GM12875 (cell line): ENCODE data around the gene SLC22A16.
"Not testable (repeated sequence)": the region's sequence is repeated elsewhere in the genome, so short reads cannot be mapped to it uniquely, and the experiment has no call there.

Experiments used
- H3K4me3 ChIP-seq: one replicate; pipeline ENCODE4 v1.5.1; 2011; ENCODE audit warnings: low read depth, low read length, control low read depth
- TF ChIP-seq, protein P1 (sequence below): IDR thresholded peaks from 2 replicates; pipeline ENCODE4 v1.5.1; 2011; ENCODE audit warnings: low read depth, mild to moderate bottlenecking, control low read depth, inconsistent platforms, low read length, moderate library complexity, borderline replicate concordance; ENCODE audit not compliant: insufficient read depth

The SLC22A16 gene

DNA sequence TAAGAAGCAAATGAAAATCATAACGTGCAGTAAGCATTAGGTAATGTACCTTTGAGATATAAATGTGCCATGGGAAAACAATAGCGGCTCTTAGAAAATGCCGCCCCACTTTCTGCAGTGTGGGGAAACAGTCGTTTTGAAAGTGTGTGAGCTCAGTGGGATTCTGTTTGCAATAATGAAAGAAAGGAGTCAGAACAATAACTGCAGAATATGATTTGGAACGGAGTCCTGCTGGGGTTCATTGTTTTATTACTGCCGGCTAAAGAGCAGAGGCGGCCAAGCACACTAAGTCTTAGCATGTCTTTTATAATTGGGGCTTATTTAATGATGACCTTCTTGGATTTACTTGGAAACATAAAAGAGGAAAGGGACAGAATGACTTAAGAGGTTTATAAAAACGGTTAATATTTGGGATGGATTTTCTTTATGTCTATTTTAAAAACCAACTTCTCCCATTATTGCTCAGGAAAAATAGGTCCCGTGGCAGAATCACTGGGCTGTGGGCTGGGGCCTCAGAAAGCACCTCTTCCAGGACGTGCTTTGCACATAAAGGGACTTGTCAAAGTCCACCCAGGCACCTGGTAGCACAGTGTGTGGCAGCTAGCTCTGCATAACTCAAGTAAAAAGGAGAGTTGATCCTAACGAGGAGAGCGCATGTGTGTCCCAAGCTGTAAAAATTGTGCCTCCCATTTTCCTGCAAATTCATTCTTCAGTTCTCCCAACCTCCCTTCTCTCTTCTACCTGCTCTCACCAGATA, 44.0 kb upstream of the SLC22A16 start:
- TF ChIP-seq, protein P1, sequence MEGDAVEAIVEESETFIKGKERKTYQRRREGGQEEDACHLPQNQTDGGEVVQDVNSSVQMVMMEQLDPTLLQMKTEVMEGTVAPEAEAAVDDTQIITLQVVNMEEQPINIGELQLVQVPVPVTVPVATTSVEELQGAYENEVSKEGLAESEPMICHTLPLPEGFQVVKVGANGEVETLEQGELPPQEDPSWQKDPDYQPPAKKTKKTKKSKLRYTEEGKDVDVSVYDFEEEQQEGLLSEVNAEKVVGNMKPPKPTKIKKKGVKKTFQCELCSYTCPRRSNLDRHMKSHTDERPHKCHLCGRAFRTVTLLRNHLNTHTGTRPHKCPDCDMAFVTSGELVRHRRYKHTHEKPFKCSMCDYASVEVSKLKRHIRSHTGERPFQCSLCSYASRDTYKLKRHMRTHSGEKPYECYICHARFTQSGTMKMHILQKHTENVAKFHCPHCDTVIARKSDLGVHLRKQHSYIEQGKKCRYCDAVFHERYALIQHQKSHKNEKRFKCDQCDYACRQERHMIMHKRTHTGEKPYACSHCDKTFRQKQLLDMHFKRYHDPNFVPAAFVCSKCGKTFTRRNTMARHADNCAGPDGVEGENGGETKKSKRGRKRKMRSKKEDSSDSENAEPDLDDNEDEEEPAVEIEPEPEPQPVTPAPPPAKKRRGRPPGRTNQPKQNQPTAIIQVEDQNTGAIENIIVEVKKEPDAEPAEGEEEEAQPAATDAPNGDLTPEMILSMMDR = no peak
- H3K4me3 ChIP-seq = no peak overlapping the region

- TF ChIP-seq, protein P1 = no peak
- H3K4me3 ChIP-seq = no peak overlapping the region
Measured at GRCh38 chr6:110517601-110518281, 41.3 kb upstream of the SLC22A16 start.

DNA sequence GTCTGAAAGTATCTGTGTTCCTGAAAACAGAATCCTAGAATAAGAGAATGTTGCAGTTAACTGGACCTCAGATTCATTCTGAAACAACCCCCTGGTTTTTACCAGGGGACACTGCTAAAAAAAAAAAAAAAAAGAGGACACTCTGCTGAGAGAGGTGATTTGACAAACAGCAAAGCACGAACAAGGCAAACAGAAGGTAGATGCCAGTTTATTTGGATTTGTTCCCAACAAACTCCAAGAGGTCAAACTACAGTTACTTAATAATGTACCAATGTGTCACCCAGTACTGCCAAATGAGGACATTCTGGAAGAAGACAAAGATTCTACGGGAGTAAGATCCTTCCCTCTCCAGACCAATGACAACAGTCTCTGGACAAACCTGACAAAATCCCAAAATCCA, 40.6 kb upstream of the SLC22A16 start:
- TF ChIP-seq, protein P1 = no peak
- H3K4me3 ChIP-seq = no peak overlapping the region

DNA sequence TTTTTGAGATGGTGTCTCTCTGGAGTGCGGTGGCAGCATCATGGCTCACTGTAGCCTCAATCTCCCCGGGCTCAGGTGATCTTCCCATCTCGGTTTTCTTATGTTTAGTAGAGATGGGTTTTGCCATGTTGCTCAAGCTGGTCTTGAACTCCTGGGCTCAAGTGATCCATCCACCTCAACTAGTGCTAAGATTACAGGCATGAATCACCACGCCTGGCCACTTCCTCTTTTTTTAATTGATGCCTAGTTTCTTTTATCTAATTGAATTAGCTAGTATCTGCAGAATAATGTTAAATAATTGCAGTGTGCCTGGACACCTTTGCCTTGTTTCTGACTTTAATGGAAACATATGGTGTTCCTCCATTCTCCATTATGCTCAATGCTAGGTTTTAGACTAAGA, 38.4 kb upstream of the SLC22A16 start:
- TF ChIP-seq, protein P1 = no peak

DNA sequence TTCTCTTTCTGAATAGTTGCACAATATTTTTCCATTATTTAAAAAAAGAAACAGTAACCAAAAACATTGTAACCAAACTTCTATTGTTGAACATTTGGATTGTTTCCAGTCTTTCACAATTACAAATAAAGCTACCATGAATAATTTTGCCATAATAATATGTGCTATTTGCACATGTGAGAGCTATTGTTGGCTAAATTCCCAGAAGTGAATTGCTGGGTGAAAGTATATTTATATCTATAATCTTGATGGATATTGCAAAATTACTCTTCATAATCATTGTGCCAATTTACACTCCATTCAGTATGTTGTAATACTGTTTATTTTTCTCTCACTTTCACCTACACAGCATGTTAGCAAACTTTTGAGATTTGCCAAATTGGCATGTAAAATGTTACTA, 36.6 kb upstream of the SLC22A16 start:
- TF ChIP-seq, protein P1 = no peak
- no peak overlapping the region for H3K4me3 ChIP-seq

More for the DNA sequence above, 38.4 kb upstream of the SLC22A16 start:
- no peak overlapping the region for H3K4me3 ChIP-seq

GRCh38 chr6:110512549-110512948, 36.1 kb upstream of the SLC22A16 start:
- H3K4me3 ChIP-seq = not testable (repeated sequence)

GRCh38 chr6:110511401-110511800, 35.0 kb upstream of the SLC22A16 start:
- TF ChIP-seq, protein P1 = no peak
- no peak overlapping the region for H3K4me3 ChIP-seq
